NCI-H2081 (cell line): Measurements from ENCODE around the gene EOMES.

Experiments used
- DNase-seq, 2 experiments: peaks; one replicate each; lab custom pipeline; 2025; lab: John Stamatoyannopoulos, UW

Gene EOMES

DNA sequence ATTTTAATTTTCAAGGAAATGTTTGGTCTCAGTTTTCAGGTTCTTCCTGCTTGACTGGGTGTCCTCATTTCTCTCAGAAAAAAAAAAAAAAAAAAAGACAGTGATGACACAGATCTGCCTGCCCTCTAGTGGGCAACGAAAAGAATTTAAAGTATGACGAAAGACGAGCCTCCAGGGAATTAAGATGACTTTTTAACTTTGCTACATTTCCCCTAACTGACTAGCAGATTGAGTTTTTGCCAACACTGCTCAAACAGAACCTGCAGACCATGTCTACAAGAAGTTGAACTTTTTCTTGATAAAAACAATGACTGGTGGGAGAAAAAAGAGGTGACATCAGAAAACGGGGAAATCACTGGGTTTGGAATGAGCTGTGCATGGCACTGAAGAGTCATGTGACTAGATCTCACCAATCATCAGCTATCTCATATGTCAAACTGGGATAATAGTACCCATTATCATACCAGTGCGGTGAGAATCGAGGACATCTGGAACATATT is 40.8 kb downstream of the EOMES start:
- DNase-seq = peak; percentile 28 to 62

DNA sequence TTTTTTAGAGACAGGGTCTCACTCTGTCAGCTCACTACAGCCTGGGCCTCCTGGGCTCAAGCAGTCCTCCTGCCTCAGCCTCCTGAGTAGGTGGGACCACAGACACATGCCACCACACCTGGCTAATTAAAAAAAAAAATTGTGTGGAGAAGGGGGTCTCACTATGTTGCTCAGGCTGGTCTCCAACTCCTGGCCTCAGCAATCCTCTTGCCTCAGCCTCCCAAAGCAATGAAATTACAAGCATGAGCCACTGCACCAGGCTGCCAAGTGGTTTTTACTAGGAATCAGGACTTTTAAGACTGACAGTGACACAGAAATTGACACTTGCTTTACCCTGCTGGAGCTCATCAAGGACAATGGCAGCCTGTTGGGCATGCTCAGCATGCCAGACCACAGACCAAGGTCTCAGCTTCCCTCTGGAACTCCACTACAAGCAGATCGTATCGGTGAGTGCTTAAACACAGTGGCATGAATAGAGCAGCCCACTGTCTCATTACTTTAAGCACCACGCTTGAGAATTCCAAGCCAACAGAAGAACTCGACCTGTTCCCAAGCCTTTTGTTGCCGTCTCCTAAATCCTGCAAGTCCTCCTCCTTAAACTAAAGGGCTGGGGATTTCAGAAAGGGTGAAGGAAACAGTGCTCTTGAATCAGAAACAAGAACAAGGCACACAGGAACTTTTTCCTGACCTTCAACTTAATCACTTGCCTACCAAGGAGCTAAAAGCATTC is 41.4 kb downstream of the EOMES start:
- DNase-seq = no peak

DNA sequence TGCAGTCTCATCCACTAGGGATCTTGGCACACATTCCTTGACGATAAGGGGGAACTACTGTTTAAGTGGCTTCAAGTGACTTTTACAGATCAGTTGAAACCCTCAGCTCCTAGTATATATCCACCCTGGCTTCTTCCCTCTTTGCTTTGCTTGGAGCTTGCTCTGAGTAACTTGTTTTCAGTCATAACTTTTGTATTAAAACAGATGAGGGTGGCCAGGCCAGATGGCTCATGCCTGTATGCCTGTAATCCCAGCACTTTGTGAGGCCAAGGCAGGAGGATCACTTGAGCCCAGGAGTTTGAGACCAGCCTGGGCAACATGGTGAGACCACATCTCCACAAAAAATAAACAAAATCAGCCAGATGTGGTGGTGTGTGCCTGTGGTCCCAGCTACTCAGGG is 42.4 kb downstream of the EOMES start:
- DNase-seq = no peak

DNA sequence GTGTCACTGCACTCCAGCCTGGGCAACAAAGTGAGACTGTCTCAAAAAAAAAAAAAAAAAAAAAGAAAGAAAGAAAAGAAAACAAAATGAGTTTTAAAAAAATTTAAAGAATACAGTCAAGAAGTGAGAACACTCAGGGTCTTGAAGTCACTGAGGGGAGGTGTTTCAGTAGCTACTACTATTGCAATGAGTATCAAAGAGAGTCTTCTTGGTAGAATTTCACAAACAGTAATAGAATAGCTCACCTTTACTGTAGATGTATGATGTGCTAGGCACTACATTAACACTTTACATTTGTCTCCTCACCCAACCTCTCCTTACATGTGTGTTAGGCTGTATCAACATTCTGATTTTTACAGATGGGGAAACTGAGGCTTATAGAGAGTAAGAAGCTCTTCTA is 43.9 kb downstream of the EOMES start:
- DNase-seq = no peak

DNA sequence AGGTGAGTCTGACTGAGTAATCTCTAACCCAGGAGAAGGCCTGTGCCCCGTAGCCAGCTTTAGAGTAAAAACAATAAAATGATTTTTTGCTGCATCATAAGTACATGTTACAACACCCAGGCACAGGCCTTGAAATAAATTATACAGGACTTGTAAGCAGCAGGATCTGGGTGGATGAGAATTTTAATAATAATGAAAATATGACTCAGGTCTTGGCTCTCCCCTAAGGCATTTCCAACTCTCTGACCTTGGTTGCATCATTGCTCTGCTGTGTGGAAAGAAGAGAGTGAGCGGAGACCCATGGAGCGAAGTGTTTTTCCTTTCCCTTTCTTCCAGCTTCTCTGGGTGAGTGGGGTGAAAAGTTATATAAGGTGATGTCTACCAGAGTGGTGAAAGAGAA is 44.6 kb downstream of the EOMES start:
- no peak for DNase-seq

DNA sequence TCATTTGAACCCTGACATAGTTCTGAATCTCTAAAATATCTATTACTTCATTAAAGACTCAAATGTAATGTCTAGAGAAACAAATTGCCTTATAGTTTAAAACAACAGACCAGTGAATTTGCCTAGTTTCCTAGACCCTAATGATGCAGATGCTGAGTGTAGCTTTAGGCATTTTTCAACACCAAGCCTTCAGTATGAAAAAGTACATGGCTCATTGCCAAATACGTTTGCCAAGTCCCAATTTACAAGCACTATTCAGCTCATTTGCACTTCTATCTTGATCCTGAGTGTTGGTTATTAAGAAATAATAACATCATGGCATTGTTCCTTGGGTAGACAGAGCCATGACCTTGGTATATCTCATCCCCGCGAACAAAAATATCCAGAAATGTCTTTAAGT is 46.8 kb downstream of the EOMES start:
- DNase-seq = peak; percentile 50 to 68

DNA sequence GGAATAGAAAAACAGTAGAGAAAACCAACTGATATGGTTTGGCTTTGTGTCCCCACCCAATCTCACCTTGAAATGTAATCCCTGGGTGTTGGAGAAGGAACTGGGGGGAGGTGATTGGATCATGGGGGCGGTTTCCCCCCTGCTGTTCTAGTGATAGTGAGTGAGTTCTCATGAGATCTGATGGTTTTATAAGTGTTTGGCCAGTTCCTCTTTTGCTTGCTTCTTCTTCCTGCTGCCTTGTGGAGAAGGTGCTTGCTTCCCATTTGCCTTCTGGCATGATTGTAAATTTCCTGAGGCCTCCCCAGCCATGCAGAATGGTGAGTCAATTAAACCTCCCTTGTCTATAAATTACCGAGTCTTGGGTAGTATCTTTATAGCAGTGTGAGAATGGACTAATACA is 48.4 kb downstream of the EOMES start:
- no peak for DNase-seq

DNA sequence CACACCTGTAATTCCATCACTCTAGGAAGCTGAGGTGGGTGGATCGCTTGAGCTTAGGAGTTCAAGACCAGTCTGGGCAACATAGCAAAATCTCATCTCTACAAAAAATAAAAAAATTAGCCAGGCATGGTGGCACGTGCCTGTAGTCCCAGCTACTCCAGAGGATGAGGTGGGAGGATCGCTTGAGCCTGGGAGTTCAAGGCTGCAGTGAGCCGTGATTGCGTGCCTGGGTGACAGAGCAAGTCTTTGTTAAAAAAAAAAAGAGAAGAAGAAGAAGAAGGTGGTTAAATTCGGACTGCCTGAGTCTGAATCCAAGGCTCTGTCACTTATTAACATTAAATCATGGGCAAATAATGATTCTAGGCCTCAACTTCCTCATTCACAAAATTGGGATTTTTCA is 51.0 kb downstream of the EOMES start:
- DNase-seq = no peak

DNA sequence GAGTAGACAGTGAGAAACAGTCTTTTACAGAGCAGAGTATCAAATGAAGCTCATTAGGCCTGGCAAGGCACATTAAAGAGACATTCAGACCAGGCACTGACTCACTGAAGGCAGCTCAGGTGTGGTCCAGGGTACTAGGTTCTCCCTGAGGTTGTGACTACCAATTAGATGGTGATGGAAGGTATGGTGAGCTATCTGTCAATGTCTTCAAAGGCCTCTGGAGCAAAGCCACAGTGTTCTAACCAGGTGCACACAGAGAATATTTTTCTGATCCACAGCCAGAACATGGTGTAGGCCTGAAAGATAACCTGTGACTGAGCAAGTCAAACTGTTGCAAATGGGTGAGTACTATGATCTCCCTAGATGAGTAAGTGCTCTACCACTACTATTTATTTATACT is 51.5 kb downstream of the EOMES start:
- DNase-seq = no peak

DNA sequence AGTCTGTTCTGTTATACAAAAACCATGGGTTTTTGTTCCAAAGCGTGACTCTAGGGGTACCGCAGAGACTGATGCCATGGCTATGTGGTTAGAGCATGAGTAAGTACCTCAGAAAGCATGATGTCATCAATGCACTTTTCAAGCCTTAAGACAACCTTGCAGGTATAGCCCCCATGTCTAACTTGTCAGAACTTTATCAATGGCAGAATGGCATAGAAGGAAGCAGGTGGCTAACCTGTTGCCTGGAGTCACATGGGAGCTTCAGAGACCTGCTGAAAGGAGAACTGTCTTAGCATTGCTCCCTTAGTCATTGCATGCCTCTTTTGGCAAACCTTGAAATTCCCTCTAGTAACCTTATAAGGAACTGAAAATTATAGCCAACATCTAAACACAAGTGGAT is 52.5 kb downstream of the EOMES start:
- no peak for DNase-seq

DNA sequence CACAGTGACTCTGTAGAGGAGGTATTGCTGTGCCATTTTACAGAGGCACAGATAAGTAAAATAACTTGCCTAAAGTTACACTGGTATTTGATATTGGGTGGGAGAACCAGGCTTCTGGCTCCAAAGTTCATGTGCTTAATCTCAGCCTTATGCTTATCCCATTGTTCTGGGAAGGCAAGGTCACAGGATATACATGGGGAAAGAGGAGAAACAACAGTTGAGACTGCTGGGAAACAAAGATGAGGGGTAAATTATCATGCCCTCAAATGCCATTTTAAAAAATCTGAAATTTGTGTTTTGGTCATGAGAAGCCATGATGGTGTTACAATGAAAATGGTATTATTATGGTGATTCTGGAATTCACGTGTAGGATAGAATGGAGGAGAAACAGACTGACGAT is 54.4 kb downstream of the EOMES start:
- no peak for DNase-seq

DNA sequence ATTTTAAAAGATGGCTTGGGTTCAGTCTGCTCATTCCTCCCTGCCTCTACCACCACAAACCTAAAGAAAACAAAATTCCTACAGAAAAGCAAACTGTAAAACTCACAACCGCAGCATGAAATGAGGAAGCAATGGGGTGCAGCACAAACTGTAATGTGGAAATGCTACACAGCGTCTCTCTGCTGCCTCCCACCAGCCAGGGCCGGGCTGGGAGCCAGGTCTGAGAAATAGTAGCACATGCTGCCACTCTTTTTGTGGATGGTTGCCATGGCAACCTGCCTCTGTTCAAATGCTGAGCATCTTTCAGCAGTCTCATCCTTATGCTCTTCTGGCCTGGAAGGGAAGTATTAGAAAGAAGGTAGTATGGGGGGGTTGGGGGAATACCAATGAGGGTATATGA is 55.4 kb downstream of the EOMES start:
- DNase-seq = peak; percentile 15 to 32

DNA sequence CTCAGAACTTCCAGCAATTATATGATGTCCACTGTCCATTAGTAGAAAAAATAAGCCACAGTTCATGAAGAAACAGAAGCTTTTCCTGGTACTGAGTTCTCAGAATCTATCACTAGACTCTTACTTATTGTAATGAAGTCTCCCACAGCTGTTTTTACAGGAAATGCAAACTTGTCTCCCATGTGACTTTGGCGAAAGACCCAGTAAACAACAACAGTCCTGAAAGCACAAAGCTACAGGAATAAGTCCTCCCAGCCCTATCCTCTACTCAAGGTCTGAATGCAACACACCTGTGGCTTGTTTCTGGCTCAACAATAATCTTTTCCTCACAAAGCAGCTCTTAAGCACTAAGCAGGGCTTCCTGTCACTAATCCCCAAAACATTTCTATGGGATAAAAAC is 55.9 kb downstream of the EOMES start:
- DNase-seq = no peak
